GM19193 (cell line): ENCODE measurements around the gene OIP5.

Experiments
- POLR2A ChIP-seq: IDR thresholded peaks from 4 replicates; pipeline ENCODE4 v1.6.1; 2011; ENCODE audit not compliant: insufficient read depth, insufficient read length; ENCODE audit errors: extremely low read depth

Gene OIP5

DNA sequence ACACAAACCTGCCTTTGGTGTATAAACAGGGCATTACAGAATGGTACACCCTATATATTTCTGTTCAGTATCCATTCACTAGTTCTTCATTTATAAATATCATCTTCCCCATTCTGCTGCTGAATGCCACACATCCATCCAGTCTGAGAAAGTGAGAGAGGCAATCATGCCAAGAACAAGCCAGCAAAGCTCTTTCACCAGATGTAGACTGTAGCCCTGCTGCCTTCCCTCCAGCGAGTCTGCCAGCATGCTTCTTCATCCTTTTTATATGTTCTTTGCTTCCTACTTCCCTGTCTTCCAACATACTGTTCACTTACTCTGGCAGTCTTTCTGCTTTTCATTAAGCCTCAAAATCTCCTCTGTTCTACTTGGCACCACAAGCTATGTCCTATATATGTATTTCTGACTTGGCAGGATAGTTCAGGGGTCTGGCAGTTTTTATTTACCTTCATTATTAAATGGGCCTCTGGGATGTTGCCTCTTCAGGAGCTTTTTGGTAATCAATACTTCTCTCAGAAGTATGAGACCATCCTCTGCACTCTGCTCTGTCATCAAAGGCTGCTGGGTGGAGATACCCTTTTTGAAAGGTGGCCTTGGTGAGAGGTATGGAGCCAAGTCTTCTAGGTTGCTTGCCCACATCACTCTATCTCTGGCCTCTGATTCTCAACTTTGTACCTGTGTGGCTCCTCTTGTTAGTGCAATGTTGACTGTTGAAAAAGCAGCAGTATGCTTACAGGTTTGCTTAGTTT lies 52.7 kb downstream of the OIP5 start:
- TF ChIP-seq POLR2A: no peak

DNA sequence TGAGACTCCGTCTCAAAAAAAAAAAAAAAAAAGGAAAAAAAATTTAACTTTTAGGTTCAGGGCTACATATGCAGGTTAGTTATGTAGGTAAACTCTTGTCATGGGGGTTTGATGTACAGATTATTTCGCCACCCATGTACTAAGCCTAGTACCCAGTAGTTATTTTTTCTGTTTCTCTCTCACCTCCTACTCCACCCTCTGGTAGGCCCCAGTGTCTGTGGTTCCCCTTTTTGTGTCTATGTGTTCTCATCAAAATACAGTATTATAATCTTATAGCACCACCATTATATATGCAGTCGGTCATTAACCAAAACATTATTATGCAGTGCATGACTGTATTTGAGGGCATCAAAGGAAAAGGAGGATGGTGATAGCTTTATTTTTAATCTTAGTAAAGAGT lies 54.1 kb downstream of the OIP5 start:
- no peak for TF ChIP-seq POLR2A

DNA sequence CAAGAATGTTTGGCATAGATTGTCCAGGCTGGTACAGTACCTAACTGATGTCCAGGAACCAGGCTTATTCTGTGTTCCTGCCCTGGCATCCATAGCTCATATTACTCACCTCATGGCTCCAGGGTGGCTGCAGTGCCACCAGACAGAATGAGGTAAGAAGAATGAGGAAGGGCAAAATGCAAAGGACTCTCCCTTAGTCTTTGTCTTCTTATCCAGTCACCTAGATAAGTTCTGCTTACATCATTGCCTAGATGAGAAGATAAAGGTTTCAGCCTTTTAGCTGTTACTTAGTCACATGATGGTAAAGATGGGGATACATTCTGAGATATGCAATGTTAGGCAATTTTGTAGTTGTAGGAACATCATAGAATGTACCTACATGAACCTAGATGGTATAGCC lies 55.6 kb downstream of the OIP5 start:
- no peak for TF ChIP-seq POLR2A

DNA sequence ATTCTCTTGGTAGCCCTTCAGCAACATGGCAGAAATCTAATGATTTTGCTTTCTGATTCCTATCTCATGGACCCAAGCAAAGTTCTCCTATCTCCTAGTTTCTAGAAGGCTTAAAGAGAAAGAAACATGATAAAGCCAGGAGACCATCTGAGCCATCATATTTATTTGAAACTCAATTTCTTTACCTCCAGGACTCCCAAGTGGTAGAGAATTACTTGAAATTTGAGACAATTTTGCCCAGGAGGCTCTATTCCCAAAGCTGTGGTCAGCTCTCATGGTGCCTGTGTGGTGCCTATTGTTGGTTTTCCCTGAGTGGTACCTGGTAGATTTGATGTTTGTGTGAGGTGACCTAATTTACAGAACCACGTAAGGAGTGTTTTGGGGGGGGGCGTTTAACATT lies 62.5 kb downstream of the OIP5 start:
- no peak for TF ChIP-seq POLR2A

DNA sequence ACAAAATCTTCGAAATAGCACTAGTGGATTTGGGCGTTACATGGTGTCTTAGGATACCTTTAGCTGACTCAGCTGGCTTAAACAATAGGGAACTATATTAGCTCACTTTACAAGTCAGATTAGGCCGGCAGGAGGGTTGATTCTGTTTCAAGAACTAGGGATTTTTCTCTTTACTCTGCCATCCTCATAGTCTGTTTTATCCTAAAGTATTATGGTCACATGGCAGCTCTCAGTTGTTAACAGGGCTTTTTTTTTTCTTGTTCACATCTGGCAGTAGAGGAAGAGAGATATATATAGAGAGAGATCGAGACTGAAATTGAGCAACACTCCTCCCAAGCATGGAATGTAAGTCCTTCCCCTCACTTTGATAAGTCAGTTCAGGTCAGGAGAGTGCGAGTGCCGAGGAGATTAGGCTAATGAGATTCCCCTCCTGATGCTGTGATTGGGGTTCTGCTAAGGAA lies 68.5 kb downstream of the OIP5 start:
- TF ChIP-seq POLR2A: no peak

DNA sequence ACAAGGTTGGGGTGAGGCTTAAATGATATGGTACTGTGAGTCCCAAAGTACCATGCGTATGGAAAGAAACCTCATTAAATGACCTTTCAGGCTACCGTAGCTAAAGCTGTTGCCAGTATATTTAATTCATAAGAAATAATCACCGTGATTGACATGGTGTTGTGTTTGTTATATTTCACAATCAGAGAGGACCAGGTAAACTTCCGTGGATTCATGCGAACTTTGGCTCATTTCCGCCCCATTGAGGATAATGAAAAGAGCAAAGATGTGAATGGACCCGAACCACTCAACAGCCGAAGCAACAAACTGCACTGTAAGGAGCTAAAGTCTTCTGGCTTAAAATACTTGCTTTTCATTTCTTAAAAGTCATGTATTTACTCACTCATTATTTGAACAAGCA lies 69.8 kb downstream of the OIP5 start:
- no peak for TF ChIP-seq POLR2A

DNA sequence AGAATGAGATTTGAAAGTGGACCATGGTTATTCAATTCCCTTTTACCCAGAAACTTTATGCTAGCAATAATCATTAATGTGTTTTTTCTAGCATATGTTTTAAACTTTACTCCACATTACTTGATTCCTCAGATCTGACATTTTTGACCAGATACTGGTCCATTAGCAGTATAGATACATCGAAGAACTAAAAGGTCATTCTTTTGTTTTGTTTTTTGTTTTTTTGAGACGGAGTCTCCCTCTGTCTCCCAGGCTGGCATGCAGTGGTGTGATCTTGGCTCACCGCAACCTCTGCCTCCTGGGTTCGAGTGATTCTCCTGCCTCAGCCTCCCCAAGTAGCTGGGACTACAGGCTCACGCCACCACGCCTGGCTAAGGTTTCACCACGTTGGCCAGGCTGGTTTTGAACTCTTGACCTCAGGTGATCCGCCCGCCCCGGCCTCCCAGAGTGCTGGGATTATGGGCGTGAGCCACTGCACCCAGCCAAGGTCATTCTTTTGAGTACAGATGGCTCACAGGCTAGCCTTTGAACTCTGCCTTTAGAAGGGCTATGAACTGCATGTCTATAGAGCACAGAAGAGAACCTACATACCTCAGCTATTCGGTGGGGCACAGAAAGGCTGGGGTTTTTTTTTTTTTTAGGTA lies 72.7 kb downstream of the OIP5 start:
- no peak for TF ChIP-seq POLR2A
